Activated naive CD8-positive, alpha-beta T cell treated with anti-CD3 and anti-CD28 coated beads, Interleukin-2, amount 50 U/mL, for 24 hours (primary cell): ENCODE results near the gene RTTN.

ENCODE experiments used
- ATAC-seq: fragments of 150-1000 bp; cut with Tn5 transposase; one replicate; pipeline ENCODE4 v1.10.0; 2021
- DNase-seq: peaks from one replicate; pipeline ENCODE4 v3.0.0; 2021
- H3K27ac Mint-ChIP-seq: one replicate; pipeline ENCODE4 v1.8.0; 2021; ENCODE audit warnings: mild to moderate bottlenecking, mixed read lengths
- H3K27me3 Mint-ChIP-seq: one replicate; pipeline ENCODE4 v1.8.0; 2021; ENCODE audit warnings: mixed read lengths
- H3K36me3 Mint-ChIP-seq: one replicate; pipeline ENCODE4 v1.8.0; 2021; ENCODE audit warnings: low read depth, mixed read lengths
- H3K4me1 Mint-ChIP-seq: one replicate; pipeline ENCODE4 v1.8.0; 2021; ENCODE audit warnings: mixed read lengths
- H3K4me3 Mint-ChIP-seq: one replicate; pipeline ENCODE4 v1.8.0; 2021; ENCODE audit warnings: mild to moderate bottlenecking, moderate library complexity, mixed read lengths
- H3K9me3 Mint-ChIP-seq: one replicate; pipeline ENCODE4 v1.8.0; 2021; ENCODE audit warnings: mixed read lengths

The RTTN gene

DNA sequence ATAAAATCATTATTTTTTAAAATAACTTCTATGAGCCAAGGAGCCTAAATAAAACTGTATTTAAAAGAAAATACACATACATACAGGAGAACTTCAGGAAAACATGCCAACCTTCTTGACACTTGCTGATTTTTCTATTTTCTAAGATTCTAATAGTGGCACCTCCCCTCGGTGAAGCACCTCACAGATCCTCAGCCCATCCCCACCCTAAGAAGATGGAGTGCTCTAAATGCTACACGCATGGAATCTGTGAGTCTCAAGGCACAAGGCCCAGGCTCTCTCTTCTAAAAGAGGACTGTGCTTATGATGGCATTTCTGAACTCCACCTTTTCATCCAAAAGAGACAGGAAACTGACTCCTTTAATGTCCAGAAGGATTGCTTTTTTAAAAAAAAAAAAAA is 56.3 kb downstream of the RTTN start:
- H3K4me3 Mint-ChIP-seq, result no peak overlapping the region
- no peaks in the 10 kb centered on the region for H3K9me3 Mint-ChIP-seq
- DNase-seq (no peak), ATAC-seq (no peak)
- H3K27me3 Mint-ChIP-seq, result no peaks in the 10 kb centered on the region
- H3K4me1 Mint-ChIP-seq, result peaks cover 6% of the 10 kb centered on the region
- no peak overlapping the region for H3K27ac Mint-ChIP-seq
- H3K36me3 Mint-ChIP-seq, result peaks cover 37% of the 10 kb centered on the region

DNA sequence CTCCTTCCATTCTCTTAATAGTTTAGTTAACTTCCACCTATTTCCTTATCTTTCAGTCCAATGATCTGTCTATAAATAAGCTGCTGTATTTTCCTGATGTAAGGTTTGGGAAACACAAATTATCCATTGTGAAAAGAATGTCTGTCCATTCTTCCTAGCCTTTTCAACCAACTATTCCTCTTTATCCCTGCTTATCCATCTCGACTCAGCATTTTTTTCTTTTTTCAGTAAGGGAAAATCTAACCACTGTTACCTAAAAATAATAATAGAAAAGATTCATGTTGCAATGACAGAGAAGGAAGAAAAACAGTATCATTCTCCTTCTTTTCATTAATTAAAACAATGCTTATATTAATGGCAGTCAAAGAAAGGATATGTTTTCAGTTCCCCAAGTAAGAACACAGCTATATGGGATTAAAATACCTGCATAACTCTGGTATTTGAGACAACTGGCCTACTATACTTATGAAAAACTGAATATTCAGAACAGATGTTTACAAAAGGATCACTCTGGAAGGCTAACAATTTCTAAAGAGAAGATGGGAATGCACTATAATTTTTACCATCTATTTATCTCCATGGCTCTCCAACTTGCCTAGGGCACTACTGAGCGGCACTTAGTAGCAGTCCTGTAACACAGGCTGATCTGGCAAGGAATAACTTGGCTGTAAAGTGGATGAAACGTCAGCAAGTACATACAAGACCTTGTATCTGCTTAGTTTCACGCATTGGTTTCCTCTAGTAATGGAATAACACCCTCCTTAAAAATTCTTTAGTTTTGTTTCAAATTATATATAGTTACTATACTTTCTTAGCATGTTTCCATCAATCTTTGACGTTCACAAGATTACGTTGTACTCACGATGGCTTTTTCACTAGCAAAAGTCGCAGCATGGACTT is 57.2 kb downstream of the RTTN start:
- ATAC-seq (no peak), DNase-seq (no peak)
- H3K4me1 Mint-ChIP-seq, result peaks cover 6% of the 10 kb centered on the region
- no peaks in the 10 kb centered on the region for H3K9me3 Mint-ChIP-seq
- H3K36me3 Mint-ChIP-seq, result peaks cover 39% of the 10 kb centered on the region
- no peak overlapping the region for H3K27ac Mint-ChIP-seq
- H3K4me3 Mint-ChIP-seq, result no peak overlapping the region
- no peaks in the 10 kb centered on the region for H3K27me3 Mint-ChIP-seq

DNA sequence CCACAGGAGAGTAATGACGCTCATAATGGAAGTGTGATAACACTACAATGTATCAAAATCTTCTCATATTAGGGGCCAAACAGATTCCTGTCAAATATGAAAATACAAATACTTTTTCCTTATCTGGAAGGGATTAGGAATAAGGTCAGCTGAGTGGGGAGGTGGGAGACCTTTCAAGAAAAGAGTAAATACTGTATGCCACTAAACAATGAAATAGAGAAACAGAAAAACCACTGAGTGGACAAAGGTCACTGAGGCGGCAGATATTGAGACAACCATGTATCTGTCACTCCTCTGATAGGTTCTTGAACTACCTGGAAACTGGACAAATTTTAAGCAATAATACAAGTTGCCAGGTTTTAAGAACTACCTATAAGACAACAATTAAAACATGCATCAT is 59.3 kb downstream of the RTTN start:
- no peak for DNase-seq
- Mint-ChIP-seq H3K36me3 (peaks cover 54% of the 10 kb centered on the region), H3K27ac (no peak overlapping the region), H3K4me1 (no peaks in the 10 kb centered on the region), H3K4me3 (no peak overlapping the region), H3K9me3 (no peaks in the 10 kb centered on the region), H3K27me3 (no peaks in the 10 kb centered on the region)
- ATAC-seq, result no peak

GRCh38 chr18:70142001-70142400 is 63.5 kb downstream of the RTTN start:
- no peak overlapping the region for H3K27ac Mint-ChIP-seq
- H3K36me3 Mint-ChIP-seq, result peaks cover 47% of the 10 kb centered on the region
- H3K4me1 Mint-ChIP-seq, result no peaks in the 10 kb centered on the region
- H3K27me3 Mint-ChIP-seq, result no peaks in the 10 kb centered on the region
- H3K9me3 Mint-ChIP-seq, result no peaks in the 10 kb centered on the region
- DNase-seq, result no peak
- H3K4me3 Mint-ChIP-seq, result no peak overlapping the region
- ATAC-seq, result no peak

GRCh38 chr18:70139138-70139537 is 66.3 kb downstream of the RTTN start:
- no peak for ATAC-seq
- Mint-ChIP-seq H3K36me3 (peaks cover 34% of the 10 kb centered on the region), H3K9me3 (no peaks in the 10 kb centered on the region)

GRCh38 chr18:70135604-70136003 is 69.9 kb downstream of the RTTN start:
- H3K9me3 Mint-ChIP-seq, result peaks cover 4% of the 10 kb centered on the region
- peaks cover 32% of the 10 kb centered on the region for H3K36me3 Mint-ChIP-seq
- no peak for DNase-seq
- no peak overlapping the region for H3K27ac Mint-ChIP-seq
- no peaks in the 10 kb centered on the region for H3K27me3 Mint-ChIP-seq
- H3K4me1 Mint-ChIP-seq, result no peaks in the 10 kb centered on the region
- no peak for ATAC-seq
- no peak overlapping the region for H3K4me3 Mint-ChIP-seq

More at GRCh38 chr18:70139138-70139537, 66.3 kb downstream of the RTTN start:
- no peaks in the 10 kb centered on the region for H3K27me3 Mint-ChIP-seq
- no peak for DNase-seq
- no peak overlapping the region for H3K27ac Mint-ChIP-seq
- no peaks in the 10 kb centered on the region for H3K4me1 Mint-ChIP-seq
- no peak overlapping the region for H3K4me3 Mint-ChIP-seq

DNA sequence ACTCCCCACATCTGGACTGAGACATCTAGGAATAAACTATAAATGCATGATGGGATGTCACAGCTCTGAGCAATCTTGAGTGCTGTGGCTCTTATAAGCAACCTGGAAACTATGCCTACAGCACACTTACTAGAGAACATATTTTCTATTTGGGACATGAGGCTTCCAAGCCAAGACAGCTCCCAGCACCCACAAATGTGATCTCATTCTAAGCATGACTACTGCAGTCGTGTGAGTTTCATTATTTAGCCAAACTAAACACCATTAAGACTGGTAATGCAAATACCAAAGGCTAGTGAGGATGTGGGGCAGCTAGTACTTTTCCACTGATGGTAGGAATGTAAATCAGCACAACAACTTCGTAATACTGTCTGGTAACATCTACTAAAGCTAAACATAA is 72.5 kb downstream of the RTTN start:
- H3K27ac Mint-ChIP-seq, result no peak overlapping the region

DNA sequence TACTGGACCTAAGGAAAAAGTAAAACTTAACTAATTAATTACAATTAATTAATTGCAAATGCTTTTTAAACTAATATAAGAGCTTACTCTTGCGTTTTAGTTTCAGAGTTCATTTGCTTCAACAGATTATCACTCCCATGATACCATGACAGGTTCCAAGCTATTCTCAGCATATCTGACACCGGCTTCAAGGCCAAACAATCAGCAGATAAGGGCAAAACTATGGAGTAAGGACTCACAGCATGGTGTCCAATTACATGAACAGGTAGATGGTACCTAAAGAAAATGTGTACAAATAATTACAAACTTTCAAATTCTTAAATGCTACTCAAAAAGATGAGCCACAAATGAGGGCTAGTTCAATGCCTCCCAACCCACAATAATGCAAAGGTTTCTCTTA is 77.2 kb downstream of the RTTN start:
- Mint-ChIP-seq H3K27me3 (no peaks in the 10 kb centered on the region), H3K9me3 (peaks cover 7% of the 10 kb centered on the region), H3K4me3 (no peak overlapping the region), H3K36me3 (peaks cover 46% of the 10 kb centered on the region), H3K4me1 (no peaks in the 10 kb centered on the region), H3K27ac (no peak overlapping the region)
- ATAC-seq (no peak), DNase-seq (no peak)

More for the DNA sequence above, 72.5 kb downstream of the RTTN start:
- peaks cover 7% of the 10 kb centered on the region for H3K9me3 Mint-ChIP-seq
- H3K36me3 Mint-ChIP-seq, result peaks cover 47% of the 10 kb centered on the region
- no peaks in the 10 kb centered on the region for H3K4me1 Mint-ChIP-seq
- no peaks in the 10 kb centered on the region for H3K27me3 Mint-ChIP-seq
- DNase-seq (no peak), ATAC-seq (no peak)
- no peak overlapping the region for H3K4me3 Mint-ChIP-seq

GRCh38 chr18:70127359-70127758 is 78.1 kb downstream of the RTTN start:
- Mint-ChIP-seq H3K27ac (no peak overlapping the region), H3K4me3 (no peak overlapping the region), H3K9me3 (peaks cover 7% of the 10 kb centered on the region), H3K27me3 (no peaks in the 10 kb centered on the region), H3K36me3 (peaks cover 38% of the 10 kb centered on the region), H3K4me1 (no peaks in the 10 kb centered on the region)
- no peak for DNase-seq
- ATAC-seq, result no peak

GRCh38 chr18:70126832-70127231 is 78.7 kb downstream of the RTTN start:
- Mint-ChIP-seq H3K4me1 (no peaks in the 10 kb centered on the region), H3K9me3 (peaks cover 3% of the 10 kb centered on the region), H3K27me3 (no peaks in the 10 kb centered on the region), H3K36me3 (peaks cover 34% of the 10 kb centered on the region), H3K4me3 (no peak overlapping the region), H3K27ac (no peak overlapping the region)
- ATAC-seq (no peak), DNase-seq (no peak)

DNA sequence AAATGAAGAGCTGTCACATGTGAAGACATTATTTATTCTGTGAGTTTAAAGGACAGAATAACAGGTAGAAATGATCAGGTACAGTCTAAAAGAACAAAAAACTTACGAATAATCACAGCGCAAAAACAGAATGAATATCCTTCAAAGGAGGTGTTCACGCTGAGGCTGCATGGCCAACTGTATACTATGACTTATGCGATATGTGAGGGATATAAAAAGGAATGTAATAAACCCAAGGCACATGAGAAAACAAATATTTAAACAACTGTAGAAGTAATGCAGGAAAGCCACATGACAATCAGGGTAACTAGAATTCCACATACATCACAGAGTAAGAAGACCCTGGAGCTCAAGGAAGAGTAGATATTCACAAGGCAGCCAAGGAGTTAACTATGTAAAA is 81.3 kb downstream of the RTTN start:
- H3K27me3 Mint-ChIP-seq, result no peaks in the 10 kb centered on the region
- no peaks in the 10 kb centered on the region for H3K4me1 Mint-ChIP-seq
- ATAC-seq (no peak), DNase-seq (no peak)
- H3K9me3 Mint-ChIP-seq, result peaks cover 4% of the 10 kb centered on the region
- H3K27ac Mint-ChIP-seq, result no peak overlapping the region
- H3K4me3 Mint-ChIP-seq, result no peak overlapping the region
- peaks cover 25% of the 10 kb centered on the region for H3K36me3 Mint-ChIP-seq

- no peak for DNase-seq
- H3K4me3 Mint-ChIP-seq, result no peak overlapping the region
- H3K27me3 Mint-ChIP-seq, result no peaks in the 10 kb centered on the region
- no peaks in the 10 kb centered on the region for H3K4me1 Mint-ChIP-seq
- H3K27ac Mint-ChIP-seq, result no peak overlapping the region
- peaks cover 4% of the 10 kb centered on the region for H3K9me3 Mint-ChIP-seq
- no peak for ATAC-seq
- H3K36me3 Mint-ChIP-seq, result peaks cover 35% of the 10 kb centered on the region
Observed at GRCh38 chr18:70121842-70122241, 83.6 kb downstream of the RTTN start.

DNA sequence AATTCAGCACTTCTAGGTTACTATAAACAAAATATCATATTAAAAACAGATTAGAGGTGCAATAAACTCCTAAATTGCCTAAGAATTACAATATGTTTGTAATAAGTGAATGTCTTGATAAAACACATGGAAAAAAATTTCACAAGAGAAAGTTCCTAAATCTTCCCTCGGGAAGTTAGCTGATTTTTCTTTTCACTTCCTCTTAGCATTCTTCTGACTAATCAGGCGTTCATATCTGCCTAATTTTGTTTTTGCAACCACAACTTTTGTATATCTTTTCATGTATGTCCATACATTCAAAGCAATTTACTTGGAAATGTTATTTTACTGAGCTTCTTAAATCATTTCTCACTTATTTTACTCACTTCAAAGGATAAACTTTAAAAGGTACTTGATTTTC is 88.5 kb downstream of the RTTN start:
- no peak overlapping the region for H3K27ac Mint-ChIP-seq
- no peaks in the 10 kb centered on the region for H3K4me1 Mint-ChIP-seq
- no peaks in the 10 kb centered on the region for H3K27me3 Mint-ChIP-seq
- H3K36me3 Mint-ChIP-seq, result peaks cover 44% of the 10 kb centered on the region
- ATAC-seq (no peak), DNase-seq (no peak)
- no peak overlapping the region for H3K4me3 Mint-ChIP-seq
- H3K9me3 Mint-ChIP-seq, result peaks cover 4% of the 10 kb centered on the region

DNA sequence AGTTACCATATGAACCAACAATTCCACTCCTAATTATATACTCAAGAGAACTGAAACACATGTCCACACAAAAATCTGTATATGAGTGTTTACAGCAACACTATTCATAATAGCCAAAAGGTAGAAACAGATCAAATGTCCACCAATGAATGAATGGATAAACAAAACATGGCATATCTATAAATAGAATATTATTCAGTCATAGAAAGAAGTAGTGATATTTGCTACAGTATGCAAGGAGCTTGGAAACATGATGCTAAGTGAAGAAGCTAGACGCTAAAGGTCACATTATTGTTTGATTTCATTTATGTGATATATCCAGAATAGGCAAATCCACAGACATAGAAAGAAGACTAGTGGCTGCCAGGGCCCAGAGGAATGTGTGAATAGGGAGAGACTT is 92.0 kb downstream of the RTTN start:
- Mint-ChIP-seq H3K36me3 (peaks cover 53% of the 10 kb centered on the region), H3K4me3 (no peak overlapping the region), H3K4me1 (no peaks in the 10 kb centered on the region), H3K9me3 (no peaks in the 10 kb centered on the region), H3K27me3 (no peaks in the 10 kb centered on the region), H3K27ac (no peak overlapping the region)
- no peak for ATAC-seq
- no peak for DNase-seq

- DNase-seq (no peak), ATAC-seq (no peak)
- H3K27me3 Mint-ChIP-seq, result no peaks in the 10 kb centered on the region
- H3K27ac Mint-ChIP-seq, result no peak overlapping the region
- no peak overlapping the region for H3K4me3 Mint-ChIP-seq
- peaks cover 60% of the 10 kb centered on the region for H3K36me3 Mint-ChIP-seq
- no peaks in the 10 kb centered on the region for H3K4me1 Mint-ChIP-seq
- no peaks in the 10 kb centered on the region for H3K9me3 Mint-ChIP-seq
Observed at GRCh38 chr18:70110678-70111077, 94.8 kb downstream of the RTTN start.
